GM18909 (cell line): Measurements from ENCODE around the gene CPB2.

Source experiments
- ATAC-seq: cut with Tn5 transposase; IDR thresholded peaks from one replicate; pipeline ENCODE4 v1.9.1; 2021; ENCODE audit warnings: mild to moderate bottlenecking; ENCODE audit not compliant: unreplicated experiment, poor library complexity

Gene CPB2

DNA sequence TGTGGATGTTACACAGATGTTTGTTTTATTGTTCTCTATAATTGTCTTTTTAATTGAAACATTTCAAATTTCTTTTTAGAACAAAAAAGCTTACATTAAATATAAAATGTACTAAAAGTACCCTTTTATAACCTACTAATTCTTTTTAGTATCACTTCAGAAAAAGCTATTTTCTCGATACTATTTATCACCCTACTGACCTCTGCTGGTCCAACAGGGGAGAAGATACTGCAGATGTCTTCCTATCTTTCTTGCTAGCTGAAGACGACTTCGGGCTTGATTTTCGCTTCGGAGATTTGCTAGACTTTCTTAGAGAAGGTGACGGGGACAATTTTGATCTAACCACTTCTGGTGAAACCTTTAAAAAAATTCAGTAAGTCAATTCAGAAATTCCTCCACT lies 94.7 kb downstream of the CPB2 start:
- ATAC-seq = no peak

DNA sequence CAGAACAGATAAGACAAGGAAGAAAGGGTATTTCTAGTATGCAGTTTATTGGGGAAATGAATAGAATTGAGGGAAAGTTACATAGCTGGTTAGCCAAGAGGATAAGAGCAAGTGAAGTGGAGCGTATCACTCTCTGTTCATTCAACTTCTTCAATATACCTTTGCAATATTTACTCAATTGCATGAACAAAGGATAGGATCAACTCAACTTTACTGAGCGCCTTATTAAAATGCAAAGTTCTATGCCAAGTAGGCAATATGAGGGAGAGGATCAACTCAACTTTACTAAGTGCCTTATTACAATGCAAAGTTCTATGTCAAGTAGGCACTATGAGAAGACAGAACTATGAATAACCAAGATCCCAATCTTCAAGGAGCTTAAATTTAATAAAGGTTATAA lies 96.2 kb downstream of the CPB2 start:
- no peak for ATAC-seq

DNA sequence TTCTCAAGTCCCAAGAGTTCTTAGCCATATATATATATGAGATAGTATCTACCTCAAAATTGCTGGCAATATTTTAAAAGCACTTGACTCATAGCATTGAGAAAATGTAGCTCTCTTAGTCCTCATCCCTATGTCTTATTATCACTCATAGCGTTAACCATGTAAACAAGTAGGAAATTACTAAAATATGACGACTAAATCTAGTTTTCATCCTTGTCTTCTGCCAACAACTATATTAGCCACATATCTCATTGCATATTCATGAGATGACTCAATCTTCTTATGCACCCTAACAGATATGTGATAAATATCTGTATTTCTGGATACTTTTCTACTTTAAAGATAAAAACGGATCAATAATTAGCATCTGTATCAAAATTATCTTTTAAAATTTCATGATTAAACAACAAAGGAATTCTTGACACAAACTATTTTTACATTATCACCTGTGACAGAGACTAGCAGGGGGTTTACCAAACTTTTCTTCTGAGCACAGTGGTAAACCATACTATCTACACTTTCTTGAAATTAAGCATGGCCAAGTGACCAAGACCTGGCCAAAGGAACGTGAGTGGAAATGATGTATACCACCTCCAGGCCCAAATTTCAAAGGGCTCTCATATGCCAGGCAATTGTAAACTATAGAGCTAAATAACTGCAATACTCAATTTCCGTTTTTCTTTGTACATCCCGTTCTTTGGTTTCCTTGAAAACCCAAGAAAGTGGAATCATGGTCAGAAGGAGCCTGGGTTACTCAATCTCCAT lies 98.0 kb downstream of the CPB2 start:
- no peak for ATAC-seq

DNA sequence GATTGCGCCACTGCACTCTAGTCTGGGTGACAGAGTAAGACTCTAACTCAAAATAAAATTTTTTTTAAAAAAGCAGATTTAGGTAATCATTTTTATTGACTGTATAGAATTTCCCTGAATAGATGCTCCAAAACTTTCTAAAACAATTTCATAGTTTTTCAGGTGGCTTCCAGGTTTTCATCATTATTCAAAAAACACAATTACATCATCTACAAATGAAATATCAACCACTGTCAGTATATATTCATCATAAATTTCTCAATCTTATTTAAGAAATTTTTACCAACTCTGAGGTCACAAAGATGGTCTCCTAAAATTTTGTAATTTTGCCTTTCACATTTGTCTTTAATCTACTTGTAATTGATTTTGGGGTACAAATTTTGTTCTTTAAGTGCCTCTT lies 100.3 kb downstream of the CPB2 start:
- ATAC-seq = no peak
